GM19043 (cell line): ENCODE results near the gene C9.
"Not testable (repeated sequence)": the region's sequence is repeated elsewhere in the genome, so short reads cannot be mapped to it uniquely, and the experiment has no call there.

ENCODE experiments used
- ATAC-seq: cut with Tn5 transposase; IDR thresholded peaks from one replicate; pipeline ENCODE4 v1.9.1; 2021; ENCODE audit warnings: low read depth; ENCODE audit not compliant: unreplicated experiment

The C9 gene

DNA sequence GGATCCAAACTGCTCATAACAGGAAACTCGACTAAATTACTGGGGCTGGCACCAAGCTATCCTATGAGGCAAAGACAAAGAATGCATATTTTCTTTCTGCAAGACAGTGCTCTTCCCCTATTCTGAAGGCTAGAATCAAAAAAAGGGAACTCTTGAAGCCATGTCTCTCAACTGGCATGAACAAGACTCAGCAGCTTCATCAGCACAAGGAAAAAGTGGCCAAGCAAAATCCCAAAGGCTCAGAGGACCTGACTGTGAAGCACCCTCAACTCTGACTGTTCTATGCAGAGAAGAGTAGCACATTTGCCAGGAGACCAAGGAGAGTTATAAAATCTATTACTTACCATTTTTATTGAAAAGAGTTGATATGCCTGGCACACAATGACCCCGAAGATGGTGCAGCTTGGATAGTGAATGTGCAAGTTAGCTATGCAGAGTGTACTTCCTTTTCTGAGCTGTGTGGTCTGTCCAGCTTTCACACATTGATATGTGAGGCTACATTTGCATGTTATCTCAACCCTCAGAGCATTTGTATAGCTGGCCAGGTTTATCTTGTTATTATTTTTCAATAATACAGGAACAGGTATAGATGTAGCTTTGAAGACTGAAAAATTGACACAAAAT, 94.0 kb downstream of the C9 start:
- ATAC-seq, result peak; percentile 67

DNA sequence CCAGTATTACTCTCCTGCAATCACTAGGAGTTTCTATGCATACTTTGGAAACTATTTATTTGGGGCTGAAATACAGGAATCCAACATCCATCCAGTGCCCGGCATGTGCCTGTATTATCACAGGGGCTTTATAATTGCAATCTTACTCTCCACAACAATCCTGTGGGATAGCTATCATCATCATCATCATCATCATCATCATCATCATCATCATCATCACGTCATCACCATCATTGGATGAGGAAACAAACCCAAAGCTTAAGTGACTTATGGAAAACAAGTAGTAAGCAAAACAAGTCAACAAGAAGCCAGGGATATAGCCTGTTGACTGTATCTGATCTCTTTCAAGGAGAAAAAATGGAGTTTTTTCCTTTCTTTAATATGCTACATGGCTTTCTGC, 97.1 kb downstream of the C9 start:
- ATAC-seq, result no peak

DNA sequence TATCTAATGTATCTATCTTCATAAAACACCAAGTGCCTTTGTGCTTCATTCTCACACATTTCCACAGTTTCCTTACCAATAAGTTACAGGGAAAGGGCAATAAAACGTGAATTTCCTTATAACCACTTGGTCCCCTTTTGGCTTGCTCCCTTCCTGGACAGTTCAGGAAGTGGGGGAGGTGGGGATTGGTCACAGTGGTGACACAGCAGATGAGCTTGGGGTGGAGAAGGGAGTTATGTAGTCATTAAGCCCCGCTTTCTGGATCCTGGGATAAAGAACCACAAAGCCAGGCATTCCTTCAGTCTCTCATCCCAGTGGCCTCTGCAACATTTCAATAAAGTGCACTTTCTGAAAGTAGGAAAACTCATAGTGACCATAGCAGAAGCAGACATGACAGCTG, 97.9 kb downstream of the C9 start:
- no peak for ATAC-seq

DNA sequence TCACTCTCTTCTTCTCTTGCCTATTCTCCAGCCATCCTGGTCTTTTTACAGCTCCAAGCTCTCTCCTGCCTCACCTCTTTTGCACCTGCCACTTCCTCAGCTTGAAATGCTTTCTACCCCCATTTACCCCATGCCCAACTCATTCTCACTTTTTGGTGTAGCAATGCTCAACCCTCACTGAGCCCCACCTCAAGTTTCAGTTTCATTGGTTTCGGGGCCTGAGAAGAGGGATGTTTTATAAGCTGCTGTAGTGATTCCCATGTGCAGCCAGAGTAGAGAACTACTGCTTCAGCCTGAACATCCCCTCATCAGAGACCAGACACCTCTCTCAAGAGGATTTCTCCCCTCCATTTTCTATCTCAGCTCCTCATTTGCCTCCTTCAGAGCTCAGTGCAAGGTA, 99.8 kb downstream of the C9 start:
- peak; percentile 90 for ATAC-seq

DNA sequence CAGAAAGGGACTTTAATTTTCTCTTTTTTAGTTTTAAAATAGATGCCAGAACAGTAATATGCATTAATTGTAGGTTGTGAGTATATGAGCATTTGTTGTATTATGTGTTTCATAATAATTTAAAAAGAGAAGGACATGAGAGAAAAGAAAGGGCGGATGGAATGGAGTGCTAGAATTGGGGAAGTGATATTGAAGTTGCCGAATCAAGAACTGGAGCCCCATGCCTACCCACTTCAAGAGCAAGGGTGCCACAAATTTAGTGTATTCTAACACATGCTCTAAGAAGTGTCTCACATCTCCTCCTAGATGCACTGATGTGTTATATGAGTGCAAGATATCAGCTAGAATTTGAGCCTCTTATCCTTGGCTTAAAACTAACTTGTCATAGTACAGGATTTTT, 101.3 kb downstream of the C9 start:
- no peak for ATAC-seq

DNA sequence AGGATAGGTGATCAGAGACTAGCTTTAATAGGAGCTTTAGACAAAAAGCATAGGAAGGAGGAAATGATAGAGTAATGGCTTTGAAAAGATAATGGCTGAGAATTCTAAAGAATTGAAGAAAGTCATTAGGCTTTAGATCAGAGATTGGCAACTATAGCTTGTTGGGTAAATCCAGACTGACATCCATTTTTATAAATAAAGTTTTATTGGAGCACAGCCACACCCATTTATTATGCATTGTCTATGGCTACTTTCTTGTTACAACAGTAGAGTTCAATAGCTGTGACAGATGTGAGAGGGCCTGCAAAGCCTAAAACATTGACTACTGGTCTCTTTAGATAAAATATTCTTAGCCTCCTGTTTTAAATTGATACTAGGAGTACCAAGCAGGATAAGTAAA, 104.2 kb downstream of the C9 start:
- ATAC-seq, result no peak

DNA sequence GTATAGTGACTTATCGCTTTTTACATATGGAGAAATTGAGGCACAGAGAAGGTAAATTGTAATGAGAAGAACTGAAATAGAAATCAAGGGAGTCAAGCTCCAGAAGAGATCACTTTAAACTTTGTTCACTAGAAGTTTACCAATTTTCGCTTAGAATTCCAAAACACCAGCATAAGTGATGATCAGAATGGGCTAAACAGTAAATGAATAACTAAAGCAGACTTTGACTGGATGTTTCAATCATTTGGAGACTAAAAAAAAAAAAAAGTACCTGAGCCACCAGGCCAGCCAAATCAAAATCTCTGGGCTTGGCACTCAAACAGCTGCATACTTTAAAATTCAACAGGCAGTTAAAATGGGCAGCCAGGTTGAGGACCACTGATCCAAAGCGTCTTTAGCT, 106.7 kb downstream of the C9 start:
- ATAC-seq, result no peak

DNA sequence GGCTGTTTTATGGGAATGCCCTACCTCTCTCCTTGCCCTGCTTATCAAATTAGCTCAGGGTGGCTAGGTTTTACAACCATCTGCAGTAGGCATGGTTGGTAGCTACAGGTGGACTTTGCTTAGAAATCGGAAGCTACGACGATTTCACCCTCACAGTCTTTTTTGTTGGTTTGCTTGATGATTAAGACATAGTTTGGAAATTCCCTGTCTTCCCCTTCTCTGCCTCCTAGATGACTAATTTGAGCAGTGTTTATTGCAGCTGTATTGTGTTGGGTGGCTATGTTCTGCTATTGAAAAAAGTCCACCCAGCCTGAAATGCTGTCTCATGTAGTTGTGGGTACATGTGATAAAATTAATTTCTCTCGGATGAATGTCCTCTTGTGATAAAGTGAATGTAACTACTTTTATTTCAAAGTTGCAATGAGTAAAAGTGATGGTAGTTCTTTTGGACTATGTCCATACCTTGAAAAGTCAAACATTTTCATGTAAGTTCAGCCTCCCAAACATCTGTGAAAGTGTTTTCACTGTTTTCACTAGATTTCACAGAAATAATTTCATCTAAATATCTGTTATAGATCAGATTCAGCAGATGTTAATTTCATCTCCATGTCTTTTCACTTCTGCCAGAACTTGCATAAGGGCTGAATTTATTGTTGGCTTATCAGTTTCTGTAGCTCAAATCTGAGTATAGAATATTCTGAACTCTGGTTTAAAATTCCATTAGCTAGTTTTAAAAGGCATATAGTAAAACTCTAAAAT, 107.6 kb downstream of the C9 start:
- no peak for ATAC-seq

DNA sequence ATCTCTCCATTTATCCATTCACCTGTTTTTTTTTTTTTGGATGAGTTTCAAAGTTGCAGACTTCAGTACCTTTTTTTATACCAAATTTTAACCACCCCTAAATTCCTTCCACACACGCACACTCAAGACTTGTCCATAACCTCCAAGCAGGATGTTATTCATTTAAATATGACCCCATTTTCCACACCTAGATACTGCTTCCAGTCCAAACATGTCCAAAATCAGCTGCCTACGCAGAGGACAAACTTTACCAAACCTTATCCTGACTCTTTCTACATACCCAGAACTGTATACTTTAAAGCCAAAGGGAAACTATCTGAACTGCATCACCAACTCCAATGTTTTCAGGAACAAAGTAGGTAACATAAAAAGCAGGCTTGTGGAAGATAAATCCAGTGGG, 108.9 kb downstream of the C9 start:
- ATAC-seq, result no peak

DNA sequence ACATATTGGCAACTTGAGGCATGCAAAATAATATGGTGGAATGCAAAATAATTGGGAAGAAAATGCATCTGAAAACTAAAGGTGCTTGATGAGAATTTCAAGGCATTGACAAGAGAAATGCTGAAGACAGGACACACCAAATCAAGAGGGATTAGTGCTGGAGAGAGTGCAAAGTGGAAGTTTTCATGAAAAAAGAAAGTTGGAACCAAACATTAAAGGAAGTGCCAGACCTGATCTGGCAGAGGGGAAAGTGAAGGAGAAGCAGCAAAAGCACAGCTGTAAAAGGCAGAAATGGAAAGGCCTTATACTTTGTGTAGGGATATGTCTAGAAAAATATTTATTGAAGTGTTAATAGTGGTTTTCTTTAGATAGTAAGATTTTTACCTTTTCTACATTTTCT, 109.6 kb downstream of the C9 start:
- ATAC-seq, result no peak

DNA sequence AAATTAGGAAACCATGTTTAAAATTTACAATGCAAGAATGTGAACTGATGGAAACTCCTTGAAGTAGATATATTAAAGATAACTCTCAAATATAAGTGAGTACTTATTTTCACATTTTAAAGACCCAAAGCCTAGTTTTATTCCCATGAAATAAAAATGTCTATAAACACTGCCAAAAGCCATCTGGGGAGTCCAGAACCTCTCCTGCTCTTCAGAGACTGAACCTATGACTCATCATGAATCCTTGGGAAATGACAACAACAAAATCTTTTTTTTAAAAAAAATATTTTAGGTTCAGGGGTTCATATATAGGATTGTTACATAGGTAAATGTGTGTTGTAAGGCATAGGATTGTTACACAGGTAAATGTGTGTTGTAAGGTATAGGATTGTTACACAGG, 111.1 kb downstream of the C9 start:
- ATAC-seq, result no peak

DNA sequence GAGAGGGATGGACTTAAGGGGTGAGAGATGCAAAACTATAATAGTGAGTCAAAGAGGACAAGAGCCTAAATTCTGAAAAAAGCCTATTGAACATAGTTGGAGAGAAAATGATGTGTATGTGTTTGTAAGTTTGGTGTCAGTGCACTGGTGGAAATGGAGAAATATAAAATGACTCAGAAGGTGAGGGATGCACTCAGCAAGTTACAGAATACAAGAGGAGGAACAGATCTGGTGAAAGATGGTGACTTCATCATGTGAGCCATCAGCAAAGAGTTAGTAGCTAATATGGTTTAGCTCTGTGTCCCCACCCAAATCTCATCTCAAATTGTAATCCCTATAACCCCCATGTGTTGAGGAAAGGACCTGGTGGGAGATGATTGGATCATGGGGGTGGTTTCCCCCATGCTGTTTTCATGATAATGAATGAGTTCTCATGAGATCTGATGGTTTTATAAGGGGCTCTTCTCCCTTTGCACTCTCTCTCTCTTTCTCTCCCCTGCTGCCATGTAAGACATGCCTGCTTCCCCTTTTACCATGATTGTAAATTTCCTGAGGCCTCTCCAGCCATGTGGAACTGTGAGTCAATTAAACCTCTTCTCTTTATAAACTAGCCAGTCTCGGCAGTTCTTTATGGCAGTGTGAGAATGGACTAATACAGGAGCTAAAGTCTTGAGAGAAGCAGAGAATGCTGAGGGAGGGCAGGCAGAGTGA, 114.6 kb downstream of the C9 start:
- ATAC-seq, result no peak

DNA sequence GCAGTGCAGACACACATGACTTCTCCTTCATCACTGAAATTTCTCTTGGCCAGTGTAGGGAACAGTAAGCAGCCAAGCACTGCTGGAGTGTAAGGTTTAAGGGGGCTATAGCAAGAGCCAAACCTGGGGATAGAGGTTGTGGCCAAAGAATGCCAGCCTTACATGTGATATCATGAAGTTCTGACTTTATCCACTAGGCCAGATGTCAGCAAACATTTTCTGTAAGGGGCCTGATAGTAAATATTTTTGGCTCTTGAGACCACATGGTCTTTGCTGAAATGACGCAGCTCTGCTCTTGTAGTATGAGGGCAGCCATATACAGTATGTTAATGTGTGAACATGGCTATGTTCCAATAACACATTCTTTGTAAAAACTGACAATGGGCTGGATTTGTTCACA, 115.2 kb downstream of the C9 start:
- ATAC-seq, result no peak

DNA sequence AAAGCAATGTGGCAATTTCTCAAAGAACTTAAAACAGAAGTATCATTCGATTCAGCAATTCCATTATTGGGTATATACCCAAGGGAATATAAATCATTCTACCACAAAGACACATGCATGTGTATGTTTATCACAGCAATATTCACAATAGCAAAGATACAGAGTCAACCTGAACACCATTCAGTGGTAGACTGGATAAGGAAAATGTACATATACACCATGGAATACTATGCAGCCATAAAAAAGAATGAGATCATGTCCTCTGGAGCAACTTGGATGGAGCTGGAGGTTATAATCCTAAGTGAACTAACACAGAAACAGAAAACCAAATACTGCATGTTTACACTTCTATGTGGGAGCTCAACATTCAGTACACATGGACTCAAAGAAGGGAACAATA, 123.5 kb downstream of the C9 start:
- ATAC-seq, result no peak

DNA sequence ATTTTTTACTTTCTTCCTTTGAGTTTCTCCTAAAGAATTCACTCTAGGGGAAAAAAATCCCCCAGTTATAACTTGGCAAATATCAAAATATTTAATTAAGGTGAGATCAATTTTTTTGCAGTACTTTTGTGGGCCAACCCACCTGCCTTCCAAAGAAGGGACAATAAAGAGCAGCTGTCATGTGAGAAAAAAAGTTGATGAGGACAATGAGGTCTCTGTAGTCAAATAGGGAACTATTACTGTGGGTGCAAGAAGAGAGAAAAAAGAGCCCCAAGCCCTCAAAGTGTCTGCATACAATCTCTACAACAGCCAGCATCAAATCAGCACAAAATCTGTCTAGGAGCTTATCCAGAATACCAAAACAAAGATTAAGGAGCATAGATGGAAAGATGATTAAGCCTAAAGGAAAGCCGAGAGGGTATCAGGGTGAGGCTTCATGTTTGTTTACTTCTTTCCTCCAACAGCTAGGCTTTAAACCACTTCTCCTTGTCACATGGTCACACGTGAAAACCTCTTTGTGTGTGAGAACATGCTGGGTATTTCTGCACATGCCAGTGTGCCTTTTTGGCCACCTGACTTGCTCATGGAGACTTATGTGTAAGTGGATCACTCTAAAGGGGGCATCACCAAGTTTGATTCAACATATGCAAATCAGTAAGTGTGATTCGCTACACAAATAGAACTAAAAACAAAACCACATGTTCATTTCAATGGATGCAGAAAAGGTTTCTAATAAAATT, 125.8 kb downstream of the C9 start:
- ATAC-seq, result no peak

DNA sequence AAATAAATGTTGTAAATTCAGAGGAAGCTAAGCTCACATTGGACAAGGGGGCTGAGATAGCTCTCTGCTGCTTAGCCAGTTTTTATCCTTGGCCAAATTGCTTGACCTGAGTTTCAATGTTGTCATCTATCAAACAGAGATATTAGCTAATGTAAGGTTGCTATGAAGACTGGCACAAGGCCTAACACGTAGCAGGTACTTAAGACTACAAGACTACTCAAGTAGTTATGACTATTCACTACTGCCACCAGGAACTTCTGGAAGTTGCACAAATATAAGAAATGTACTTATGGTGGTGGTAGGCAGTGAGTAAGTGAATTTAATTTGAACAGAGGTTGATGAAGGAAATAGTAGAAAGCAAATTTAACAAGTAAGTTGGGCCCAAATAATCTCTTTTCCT, 127.6 kb downstream of the C9 start:
- ATAC-seq, result no peak

DNA sequence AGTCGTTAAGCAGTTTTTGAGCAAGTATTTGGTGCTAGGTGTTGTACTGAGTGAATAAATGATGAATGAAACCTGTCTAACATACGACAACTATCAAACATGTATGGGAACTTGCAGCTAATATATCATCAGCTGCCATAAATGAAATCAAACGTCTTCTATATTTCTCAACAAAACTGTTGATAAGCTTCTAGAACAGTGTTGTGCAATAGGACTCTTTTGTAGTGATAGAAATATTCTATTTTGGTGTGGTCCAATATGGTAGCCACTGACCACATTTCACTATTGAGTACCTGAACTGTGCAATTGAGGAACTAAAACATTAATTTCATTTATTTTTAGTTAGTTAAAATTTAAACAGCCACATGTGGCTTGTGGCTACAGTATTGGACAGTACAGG, 128.6 kb downstream of the C9 start:
- ATAC-seq, result no peak

DNA sequence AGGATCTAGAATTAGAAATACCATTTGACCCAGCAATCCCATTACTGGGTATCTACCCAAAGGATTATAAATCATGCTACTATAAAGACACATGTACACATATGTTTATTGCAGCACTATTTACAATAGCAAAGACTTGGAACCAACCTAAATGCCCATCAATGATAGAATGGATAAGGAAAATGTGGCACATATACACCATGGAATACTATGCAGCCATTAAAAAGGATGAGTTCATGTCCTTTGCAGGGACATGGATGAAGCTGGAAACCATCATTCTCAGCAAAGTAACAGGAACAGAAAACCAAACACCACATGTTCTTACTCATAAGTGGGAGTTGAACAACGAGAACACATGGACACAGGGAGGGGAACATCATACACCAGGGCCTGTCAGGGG, 129.8 kb downstream of the C9 start:
- ATAC-seq, result not testable (repeated sequence)
